HG03064 (cell line): ENCODE results near the gene HECTD4.

Source experiments
- ATAC-seq: cut with Tn5 transposase; IDR thresholded peaks from one replicate; pipeline ENCODE4 v1.9.1; 2021; ENCODE audit warnings: low read depth; ENCODE audit not compliant: unreplicated experiment

The HECTD4 gene

GRCh38 chr12:112325622-112326207 lies 56.5 kb downstream of the HECTD4 start:
- ATAC-seq = no peak

GRCh38 chr12:112325157-112325556 lies 57.1 kb downstream of the HECTD4 start:
- ATAC-seq = no peak

GRCh38 chr12:112322882-112323547 lies 59.2 kb downstream of the HECTD4 start:
- no peak for ATAC-seq

- ATAC-seq = no peak
Observed at GRCh38 chr12:112322441-112322840, 59.8 kb downstream of the HECTD4 start.

- no peak for ATAC-seq
Observed at GRCh38 chr12:112321245-112321644, 61.0 kb downstream of the HECTD4 start.

- no peak for ATAC-seq
Observed at GRCh38 chr12:112319395-112319794, 62.8 kb downstream of the HECTD4 start.

- no peak for ATAC-seq
Observed at GRCh38 chr12:112317481-112317880, 64.8 kb downstream of the HECTD4 start.

- no peak for ATAC-seq
Observed at GRCh38 chr12:112314981-112315380, 67.2 kb downstream of the HECTD4 start.

GRCh38 chr12:112309797-112310196 lies 72.4 kb downstream of the HECTD4 start:
- ATAC-seq = no peak

- ATAC-seq = no peak
Observed at GRCh38 chr12:112308652-112309051, 73.6 kb downstream of the HECTD4 start.

- no peak for ATAC-seq
Observed at GRCh38 chr12:112308161-112308560, 74.1 kb downstream of the HECTD4 start.

- no peak for ATAC-seq
Observed at GRCh38 chr12:112307317-112308011, 74.8 kb downstream of the HECTD4 start.

GRCh38 chr12:112305951-112306350 lies 76.3 kb downstream of the HECTD4 start:
- no peak for ATAC-seq

GRCh38 chr12:112304436-112304835 lies 77.8 kb downstream of the HECTD4 start:
- no peak for ATAC-seq

GRCh38 chr12:112303799-112304198 lies 78.4 kb downstream of the HECTD4 start:
- no peak for ATAC-seq

- ATAC-seq = peak; percentile 96
Observed at GRCh38 chr12:112303004-112303403, 79.2 kb downstream of the HECTD4 start.

GRCh38 chr12:112299704-112300103 lies 82.5 kb downstream of the HECTD4 start:
- ATAC-seq = no peak

GRCh38 chr12:112297188-112297587 lies 85.0 kb downstream of the HECTD4 start:
- no peak for ATAC-seq

- no peak for ATAC-seq
Observed at GRCh38 chr12:112296183-112296582, 86.0 kb downstream of the HECTD4 start.

- no peak for ATAC-seq
Observed at GRCh38 chr12:112294793-112295192, 87.4 kb downstream of the HECTD4 start.

- no peak for ATAC-seq
Observed at GRCh38 chr12:112288638-112289037, 93.6 kb downstream of the HECTD4 start.
